Stimulated activated CD8-positive, alpha-beta memory T cell treated with anti-CD3 and anti-CD28 coated beads, Interleukin-4, amount 100 ng/mL, for 24 hours (primary cell): ENCODE data around the gene TNS1.

Experiments
- DNase-seq: peaks from one replicate; pipeline ENCODE4 v3.0.0-alpha.2; 2020; ENCODE audit warnings: low read depth

Gene TNS1

GRCh38 chr2:217766356-217766755 is 236.4 kb downstream of the TNS1 start:
- no peak for DNase-seq

DNA sequence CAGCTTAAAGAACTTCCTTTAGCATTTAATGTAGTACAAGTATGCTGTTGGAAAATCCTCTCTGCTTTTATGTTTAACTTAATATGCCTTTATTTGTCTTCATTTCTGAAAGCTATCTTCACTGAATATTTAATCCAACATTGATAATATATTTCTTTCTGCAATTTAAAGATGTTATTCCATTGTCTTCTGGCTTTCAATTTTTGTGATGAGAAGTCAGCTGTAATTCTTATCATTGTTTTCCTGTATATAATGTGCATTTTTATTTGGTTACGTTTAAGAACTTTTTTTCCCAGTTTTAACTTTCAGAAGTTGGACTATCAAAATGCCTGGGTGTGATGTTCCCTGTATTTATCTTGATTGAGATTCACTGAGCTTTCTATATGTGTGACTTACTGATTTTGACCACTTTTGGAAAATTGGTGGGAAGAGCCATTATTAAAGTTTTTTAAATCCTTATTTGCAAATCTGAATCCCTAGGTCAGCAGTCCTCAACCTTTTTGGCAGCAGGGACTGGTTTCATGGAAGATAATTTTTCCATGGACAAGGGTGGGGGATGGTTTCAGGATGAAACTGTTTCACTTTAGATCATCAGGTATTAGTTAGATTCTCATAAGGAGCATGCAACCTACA is 241.0 kb downstream of the TNS1 start:
- DNase-seq: no peak

GRCh38 chr2:217759991-217760390 is 242.8 kb downstream of the TNS1 start:
- DNase-seq: no peak

GRCh38 chr2:217757108-217757463 is 245.7 kb downstream of the TNS1 start:
- DNase-seq: no peak

- peak; percentile 72 for DNase-seq
Observed at GRCh38 chr2:217756375-217757107, 246.3 kb downstream of the TNS1 start.

DNA sequence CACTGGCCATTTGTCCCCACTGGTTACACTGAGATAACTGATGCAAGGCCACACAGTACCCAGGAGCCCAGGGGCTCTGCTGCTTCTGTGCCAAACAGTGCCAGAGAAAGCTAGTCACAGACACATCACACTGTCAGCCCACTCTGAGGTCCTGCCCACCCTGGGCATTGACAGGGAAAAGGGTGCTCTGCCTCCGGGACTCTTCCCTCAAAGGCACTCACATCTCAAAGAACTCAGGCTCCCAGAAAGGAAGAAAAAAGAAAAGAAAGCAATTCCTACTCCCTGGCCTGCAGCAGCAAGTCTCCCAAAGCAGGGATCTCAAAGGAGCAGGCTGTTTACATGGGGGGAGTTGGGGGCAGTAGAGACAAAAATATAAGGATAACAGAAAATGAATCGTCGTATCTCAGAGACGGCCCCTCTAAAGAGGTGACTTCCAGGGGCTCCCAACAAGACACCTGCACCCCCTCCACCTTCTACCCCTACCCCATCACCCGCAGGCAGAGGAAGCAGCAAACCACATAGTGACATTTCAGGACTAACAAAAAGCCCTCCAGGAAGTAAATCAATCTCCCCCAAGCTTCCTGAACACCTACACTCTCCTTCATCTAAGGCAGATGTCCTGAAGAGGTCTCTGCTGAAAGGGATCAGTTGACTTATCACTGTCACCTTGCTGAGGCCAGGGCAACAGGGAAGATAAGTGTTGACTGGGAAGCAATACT is 247.6 kb downstream of the TNS1 start:
- DNase-seq: no peak

DNA sequence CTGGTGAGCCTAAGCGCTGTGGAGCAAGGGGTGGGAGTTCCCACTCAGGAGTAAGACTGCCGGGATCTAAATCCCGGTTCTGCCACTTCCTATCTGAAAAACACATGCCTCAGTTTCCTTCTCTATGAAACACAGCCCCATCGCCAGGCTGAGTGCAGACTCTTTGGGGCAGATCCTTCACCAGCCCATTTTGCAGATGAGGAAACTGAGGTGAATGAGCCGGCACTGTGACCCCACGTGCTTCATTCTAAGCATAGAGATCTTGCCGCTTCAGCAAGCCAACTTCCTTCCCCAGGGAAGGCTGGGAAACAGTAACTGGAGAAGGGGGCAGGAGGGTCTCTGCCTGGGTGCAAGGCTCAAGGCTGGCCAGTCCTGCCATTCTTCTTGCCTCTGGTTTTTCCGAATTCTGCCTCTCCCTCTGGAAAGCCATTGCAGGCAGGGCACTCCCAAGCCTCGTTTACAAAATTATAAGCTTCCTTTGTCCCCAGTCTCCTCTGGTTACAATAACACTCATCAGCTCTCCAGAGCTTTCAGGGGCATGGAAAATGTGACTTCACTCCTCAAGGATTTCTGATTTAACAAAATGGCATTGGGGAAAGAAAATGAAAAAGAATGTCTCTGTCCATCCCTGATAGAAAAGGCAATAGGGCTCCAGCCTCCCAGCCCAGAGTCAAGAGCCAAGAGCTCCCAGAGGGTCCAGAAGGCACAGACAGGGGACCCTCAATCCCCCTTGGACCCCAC is 249.2 kb downstream of the TNS1 start:
- no peak for DNase-seq

DNA sequence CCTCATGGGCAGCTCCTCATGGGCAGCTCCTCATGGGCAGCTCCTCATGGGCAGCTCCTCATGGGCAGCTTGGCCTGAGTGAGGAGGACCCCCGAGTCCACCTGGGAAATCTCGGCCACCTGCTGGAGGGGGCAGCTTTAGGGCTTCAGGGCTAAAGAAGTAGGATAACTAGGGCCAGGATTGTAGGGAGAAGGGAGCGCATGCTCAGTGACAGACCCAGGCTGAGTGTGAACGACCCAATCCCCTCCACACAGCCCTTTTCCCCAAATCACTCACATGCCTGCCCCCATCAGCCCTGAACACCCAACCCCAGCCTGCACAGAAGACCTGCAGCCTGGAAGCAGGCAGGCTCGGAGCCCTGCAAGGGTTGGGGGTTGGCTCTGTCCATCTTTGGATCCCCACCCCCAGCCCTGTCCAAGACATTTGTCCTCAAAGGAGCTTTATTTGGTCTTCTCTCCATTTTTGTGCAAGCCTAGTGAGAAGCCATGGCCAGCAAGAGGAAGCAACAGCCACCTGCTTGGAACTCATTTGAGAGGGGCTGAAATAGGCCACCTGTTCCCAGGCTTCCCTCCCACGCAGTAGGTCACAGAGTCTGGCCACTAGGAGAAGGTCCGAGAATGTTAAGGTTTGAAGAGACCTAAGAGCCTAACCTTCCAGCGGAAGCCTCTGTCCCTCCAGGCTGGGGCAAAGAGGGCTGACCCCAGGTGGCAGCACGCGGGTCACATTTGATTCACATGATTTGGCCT is 249.9 kb downstream of the TNS1 start:
- DNase-seq: no peak

GRCh38 chr2:217751952-217752351 is 250.8 kb downstream of the TNS1 start:
- no peak for DNase-seq

GRCh38 chr2:217751192-217751591 is 251.6 kb downstream of the TNS1 start:
- no peak for DNase-seq
